ENCODE measurements around the gene THRAP3.

- TF ChIP-seq RAD21 (IDR thresholded peaks at IDR 0.05; ENCODE audit: low read length) (no peak), GABPA (IDR thresholded peaks at IDR 0.05; ENCODE audit: low read depth) (no peak), CTCF (IDR thresholded peaks at IDR 0.05) (no peak), SIN3A (IDR thresholded peaks at IDR 0.05; ENCODE audit: borderline replicate concordance, low read depth, low read length) (no peak), JUND (IDR thresholded peaks at IDR 0.05) (no peak), CHD2 (IDR thresholded peaks at IDR 0.05; ENCODE audit: low read length, partially characterized antibody) (no peak), NRF1 (IDR thresholded peaks at IDR 0.05; ENCODE audit: low read depth, low read length) (no peak)
Observed at GRCh38 chr1:36203027-36203553, 21.2 kb upstream of the THRAP3 start.
